COLO668 (cell line): ENCODE data around the gene NBEA.
"Not testable (repeated sequence)": the region's sequence is repeated elsewhere in the genome, so short reads cannot be mapped to it uniquely, and the experiment has no call there.

Source experiments
- DNase-seq: peaks from one replicate; lab custom pipeline; 2025; ENCODE audit not compliant: unreplicated experiment; lab: John Stamatoyannopoulos, UW

Gene NBEA

DNA sequence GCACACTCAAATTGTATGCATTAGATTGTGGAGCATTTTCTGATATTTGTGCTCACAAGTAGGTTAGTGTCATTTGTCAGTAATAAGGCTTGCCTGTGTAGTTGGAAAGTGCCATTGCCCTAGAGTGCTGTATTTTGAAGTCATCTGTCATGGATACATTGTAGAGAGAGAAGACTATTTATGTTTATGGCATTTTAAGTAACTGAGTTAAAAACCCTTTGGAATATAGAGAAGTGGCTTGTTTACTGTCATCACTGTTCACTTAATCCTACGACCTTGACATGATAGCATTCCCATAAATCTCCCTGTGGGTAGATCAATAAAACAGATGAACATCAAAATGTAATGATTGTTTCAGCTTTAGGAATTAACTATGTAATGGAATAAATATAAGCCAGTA lies 423.8 kb downstream of the NBEA start:
- DNase-seq = no peak

DNA sequence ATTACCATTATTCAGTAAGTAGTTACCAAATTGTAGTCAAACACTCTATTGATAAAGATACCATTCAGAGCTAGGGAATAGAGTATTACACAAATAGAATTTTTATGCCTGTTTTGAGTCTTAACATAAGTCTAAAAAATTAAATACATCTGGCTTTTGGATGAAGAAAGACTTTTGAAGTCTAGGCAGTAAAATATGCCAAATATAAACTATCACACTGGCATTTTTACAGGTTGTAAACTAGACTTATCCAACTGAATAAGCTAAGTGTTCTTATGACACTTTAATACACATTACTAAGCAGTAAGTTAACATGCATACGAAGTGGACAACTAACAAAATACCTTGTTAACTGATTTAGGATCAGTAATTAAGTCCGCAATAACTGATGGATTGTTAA lies 425.5 kb downstream of the NBEA start:
- DNase-seq = no peak

DNA sequence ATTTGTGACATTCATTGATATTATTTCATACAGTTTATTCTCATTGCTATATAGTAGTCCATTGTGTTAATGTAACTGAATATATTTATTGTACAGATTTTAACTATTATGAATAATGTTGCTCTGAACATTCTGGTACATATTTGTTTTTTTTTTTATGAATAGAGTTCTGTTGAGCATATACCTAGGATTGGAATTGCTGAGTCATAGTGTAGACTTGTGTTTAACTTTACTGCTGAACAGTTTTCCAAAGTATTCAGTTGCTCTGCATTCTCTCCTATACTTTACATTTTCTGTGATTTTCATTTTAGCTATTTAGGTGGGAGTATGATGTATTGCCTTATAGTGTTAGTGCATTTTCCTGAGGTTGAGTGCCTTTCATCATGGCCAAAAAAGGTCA lies 436.9 kb downstream of the NBEA start:
- no peak for DNase-seq

DNA sequence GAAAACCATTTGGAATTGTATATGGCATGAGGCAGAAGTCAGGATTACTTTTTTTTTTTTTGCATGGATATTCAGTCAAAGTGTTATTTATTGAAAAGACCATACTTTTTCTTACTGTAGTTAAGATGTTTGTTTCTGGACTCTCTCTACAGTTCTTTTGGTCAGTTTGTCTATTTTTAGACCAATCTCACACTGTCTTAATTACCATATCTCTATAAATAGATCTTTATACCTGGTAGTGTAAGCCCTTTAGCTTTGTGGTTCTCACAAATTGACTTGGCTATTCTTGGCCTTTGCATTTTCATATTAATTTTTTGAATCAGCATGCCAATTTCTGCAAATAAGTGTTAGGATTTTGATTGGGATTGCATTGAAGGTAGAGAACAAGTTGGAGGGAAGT lies 437.6 kb downstream of the NBEA start:
- no peak for DNase-seq

DNA sequence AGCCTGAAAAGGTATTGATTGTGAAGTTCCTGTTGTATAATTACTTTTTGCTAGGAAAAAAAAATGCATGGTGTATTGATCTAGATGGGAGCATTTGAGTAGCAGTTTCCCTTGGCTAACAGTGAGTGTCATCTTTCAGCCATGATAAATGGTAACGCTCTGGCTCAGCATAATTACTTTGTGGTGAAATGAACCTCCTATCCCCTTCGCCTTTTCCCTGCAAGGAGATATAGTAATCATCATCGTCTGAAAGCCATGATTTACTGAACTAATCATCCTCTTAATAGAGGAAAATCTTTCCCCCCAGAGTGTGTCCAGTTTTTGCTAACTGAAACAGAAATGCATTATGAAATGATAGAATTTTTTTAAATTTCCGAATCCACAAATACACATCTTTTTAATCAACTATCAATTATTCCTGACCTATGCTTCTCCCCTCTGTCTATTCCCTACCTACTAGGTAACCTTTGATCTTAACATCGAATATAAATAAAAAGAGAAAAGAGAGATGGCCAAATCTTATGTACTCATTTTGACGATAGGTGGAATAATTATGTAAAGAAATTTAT lies 445.7 kb downstream of the NBEA start:
- no peak for DNase-seq

DNA sequence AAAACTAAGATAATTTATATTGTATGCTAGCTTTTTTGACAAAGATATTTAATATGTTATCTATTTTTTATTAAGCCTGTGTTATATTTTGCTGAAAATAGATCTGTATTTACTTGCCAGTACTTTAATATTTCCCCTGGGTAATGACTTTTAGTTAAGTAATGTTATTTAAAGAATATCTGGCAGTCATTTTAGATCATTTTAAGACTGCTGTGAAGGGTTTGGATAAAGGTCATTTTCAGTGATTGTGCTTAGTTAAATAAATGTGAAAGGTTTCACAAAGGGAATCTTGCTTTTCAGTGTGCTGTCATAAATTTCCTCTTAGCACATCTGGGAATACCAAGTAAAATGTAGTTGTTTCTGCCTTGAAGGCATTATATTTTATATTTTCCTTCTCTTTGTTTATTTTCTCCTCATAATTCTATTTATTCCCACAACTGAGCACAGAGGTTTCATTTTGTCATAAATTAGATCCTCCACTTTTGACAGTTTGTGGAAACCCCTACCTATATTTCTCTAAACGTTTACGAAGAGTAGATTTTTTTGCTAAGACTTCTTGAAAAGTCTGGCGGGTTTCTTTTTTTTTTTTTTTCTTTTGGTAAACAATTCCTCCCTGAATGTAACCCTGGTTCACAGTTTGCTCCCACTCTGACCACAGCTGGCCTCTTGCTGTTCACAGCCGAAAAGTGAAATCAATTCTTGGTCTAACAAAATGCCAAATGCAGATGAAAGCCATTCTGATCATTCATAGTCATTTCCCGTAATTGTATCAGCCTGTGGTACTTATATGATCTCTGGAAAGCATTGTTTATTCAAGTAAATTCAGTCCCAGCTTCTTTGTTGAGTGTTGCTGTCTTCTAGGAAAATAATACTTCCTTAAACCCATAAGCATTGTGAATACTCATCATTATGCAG lies 446.6 kb downstream of the NBEA start:
- DNase-seq = no peak

DNA sequence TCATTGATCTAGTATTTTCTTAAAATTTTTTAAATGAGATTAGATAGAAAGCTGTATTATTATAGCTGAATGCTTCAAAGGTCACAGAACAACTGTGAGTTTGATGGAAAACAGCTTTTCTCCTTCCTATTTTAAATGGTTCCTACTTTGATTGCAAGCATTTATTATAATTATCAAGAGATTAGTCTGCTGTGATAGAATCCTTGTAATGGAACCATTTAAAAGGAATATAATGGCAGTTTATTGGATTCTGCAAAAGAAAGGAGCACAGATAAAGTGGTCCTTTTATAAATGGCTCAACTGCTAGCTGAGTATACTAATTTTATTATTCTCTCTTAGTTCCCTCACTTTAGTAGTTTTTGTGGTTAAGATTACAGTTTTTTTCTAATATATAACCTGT lies 447.5 kb downstream of the NBEA start:
- DNase-seq = no peak

DNA sequence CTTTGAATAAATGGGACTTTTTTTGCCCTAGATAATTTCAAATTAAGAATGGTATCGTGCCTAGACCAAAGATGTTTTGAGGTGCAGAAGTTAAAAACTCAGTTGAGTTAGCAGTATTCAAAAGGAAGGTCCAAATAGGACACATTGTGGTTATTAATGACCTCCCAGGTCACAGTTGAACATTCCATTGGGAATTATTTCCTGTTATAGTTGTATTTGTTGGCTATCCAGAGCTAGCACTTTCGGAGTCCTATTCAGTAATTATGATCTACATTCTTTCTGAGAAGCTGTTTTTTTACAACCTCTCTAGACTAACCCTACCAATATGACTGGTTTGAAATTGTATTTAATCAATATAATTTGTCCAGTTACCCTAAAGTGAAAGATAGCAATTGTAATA lies 450.7 kb downstream of the NBEA start:
- DNase-seq = no peak

DNA sequence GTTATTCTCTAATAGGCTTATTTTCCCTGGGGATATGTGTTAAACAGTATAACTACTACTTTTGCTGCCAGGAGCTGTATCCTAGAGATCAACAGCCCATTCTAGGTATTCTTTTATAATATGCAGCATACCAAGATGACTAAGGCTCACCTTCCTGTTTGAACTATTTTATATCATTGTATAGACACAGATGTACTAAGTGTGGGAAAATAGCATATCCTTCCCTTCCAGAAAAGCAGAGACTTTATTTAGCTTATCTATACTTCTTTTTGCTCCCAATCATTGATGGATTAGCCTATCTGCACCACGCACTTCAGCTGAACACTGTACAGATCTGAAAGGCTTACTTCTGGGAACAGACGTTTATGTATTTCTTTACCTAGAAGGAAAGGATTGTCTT lies 451.8 kb downstream of the NBEA start:
- no peak for DNase-seq

DNA sequence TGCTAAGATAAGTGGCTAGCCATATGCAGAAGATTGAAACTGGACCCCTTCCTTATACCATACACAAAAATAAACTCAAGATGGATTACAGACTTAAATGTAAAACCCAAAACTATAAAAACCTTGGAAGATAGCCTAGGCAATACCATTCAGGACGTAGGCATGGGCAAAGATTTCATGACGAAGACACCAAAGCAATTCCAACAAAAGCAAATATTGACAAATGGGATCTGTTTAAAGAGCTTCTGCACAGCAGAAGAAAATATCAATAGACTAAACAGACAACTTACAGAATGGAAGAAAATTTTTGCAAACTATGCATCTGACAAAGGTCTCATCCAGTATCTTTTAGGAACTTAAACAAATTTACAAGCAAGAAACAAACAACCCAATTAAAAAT lies 466.2 kb downstream of the NBEA start:
- not testable (repeated sequence) for DNase-seq

DNA sequence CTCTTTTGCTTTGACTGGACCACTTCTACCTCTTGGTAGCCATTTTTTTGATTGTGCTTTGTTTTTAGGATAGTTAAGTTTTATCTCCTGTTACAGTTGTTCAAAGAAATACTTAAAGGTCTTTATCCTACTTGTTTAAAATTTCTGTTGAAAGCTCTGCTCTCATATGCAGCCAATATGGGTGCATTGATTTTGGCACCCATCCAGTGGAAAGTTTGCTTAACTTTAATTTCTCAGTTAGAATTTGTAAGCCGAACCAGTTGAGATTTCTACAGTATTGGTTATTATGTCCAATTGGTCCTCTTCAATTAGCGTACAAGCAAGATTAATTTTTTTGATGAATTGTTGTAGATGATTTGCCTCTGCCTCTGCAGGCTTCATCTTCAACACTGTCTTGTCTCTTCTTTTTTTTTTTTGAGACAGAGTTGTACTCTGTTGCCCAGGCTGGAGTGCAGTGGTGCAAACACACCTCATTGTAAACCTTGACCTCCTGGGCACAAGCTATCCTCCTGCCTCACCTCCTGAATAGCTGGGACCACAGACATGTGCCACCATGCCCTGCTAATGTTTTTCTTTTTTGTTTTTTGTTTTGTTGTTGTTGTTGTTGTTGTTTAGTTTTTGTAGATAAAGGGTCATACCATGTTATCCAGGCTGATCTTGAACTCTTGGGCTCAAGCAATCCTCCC lies 469.1 kb downstream of the NBEA start:
- DNase-seq = no peak

DNA sequence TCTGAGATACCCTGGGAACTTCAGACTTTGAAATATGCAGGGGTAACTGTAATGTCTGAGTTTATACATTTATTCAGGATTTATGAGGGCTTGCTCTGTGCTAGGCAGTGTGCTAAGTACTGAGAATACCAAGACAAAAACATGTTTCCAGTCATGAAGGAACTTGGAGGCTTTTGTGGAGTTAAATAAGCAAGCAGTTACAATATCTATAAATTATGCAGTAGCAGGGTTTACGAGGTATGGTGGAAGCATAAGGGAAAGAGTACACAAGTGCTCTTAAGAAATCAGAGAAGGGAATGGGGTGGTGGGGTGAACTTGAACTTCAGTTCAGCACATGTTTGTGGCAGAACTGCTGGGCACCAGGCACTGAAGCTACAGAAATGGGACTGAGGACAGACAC lies 506.4 kb downstream of the NBEA start:
- no peak for DNase-seq

DNA sequence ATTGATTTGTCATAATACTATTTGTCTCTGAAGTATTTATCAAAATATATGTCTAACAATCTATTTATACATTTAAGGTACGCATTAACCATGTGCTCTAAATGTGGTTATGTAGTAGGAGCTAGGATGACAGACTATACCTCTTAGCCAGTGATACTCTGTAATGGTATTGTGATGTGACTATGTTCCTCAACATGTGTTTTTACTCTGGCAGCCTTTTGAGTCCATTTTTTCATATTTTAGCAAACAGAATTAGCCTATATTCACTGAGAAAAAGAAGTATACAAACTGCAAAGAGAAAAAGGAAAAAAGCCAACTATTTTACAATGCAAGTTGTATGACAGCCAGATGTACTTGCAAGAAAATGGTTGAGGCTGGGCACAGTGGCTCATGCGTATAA lies 507.8 kb downstream of the NBEA start:
- no peak for DNase-seq

DNA sequence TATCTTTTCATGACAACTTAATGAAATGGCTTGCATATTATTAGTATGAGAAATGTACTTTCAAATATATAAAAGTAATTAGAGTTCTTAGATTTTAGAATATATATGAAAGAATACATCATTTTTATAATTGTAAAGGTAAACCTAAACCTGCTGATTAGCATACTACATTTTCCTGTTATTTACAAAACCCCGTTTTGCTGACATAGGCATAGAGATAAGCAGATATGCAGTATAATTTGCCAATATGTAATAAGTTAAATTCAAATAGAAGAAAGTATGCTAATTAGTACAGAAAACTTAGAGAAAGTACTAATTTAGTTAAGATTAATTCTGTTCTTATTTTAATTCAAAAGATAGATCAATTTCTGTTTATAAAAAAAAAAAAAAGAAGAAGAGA lies 513.0 kb downstream of the NBEA start:
- DNase-seq = no peak

DNA sequence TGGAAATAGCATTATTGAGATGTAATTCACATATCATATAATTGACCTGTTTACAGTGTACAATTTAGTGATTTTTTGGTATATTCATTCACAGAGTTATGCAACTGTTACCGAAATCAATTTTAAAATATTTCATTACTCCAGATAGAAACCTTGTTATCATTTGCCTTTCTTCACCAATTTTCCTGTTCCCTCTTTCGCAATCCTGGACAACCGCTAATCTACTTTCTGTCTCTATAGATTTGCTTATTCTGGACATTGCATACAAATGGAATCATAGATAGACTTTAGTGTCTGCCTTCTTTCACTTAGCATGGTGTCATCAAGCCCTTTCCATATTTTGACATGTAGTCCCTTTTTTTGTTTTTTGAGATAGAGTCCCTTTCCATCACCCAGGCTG lies 515.2 kb downstream of the NBEA start:
- DNase-seq = no peak

DNA sequence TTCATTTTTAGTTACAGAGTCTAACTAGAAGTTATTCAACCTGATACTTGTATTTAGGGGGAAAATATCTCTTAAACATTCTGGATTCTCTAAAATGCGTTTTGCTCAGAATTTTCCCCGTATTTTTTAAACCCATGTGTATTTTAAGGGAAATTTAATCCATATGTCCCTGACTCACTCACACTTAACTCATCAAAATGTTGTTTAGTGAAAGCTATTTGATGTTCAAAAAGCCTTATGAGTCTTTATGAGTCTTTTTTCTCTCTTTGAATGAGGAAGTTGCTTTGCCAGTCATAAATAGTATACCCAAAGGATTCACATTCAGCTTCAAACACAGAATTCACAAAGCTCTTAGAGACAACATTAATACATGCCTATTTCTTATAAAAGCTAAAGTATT lies 518.0 kb downstream of the NBEA start:
- DNase-seq = no peak

DNA sequence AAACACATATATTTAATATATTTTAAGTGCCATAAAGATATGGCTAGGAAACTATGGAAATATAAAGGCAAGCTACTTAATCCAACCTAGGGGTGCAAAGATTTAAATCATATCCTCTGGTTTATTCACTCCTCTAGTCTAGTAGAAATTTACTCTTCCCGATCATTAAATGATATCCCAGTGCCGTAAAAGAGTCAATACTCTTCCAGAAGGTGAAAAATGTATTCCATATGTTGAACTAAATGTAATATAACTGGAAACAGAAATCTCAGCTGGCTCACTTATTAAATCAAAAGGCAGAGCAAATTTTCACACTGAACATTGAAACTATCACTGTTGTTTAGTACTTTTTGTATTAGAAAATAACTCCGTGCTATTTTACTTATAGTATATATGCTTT lies 523.3 kb downstream of the NBEA start:
- no peak for DNase-seq

DNA sequence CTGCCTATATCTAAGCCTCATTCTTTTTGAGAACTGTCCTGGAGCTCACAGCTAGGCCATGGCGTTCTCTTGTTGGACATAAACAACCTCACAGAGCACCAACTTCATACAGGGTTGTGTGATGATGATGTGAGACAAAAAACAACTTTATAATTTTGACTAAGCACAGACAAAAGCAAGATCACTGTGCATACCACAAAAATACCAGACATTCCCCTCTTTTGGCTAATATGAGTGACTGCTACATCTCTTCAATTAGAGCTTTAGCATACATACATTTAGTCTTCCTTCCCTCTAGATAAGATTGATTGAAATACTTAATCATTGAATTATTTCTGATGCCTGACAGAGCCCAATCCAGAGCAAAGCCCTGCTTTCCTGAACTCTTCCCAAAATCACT lies 526.1 kb downstream of the NBEA start:
- DNase-seq = no peak

DNA sequence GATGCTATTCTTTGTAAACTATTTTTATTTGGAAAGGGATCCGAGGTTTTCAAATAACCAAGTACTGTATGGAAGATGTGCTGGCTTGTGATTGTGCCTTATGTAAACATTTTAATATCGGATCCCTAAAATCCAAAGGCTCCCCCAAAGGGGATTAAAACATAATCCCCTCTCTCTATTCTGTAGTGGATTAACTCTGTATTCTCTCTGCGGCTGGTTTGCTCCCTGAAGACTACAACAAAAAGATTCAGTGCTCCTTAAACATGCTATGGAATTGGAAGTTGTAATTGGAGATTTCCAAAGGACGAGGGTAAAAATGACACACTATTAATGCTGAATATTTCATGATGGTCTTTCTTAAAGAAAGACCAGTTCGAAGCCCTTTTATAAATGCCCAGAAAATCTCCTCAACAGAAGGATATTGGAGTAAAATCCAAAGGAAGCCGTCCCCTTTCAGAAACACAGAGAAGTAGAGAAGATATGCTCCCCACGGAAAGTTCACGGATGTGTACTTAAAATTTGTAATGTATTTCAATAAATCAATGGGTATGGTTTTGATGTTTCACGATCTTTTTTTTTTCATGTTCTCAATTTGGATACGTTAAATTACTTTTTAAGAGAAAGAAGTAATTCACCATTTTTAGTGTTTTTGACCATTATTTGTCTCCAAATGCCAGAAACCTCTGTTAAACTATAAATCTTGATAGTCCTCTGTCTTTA lies 527.9 kb downstream of the NBEA start:
- DNase-seq = no peak

DNA sequence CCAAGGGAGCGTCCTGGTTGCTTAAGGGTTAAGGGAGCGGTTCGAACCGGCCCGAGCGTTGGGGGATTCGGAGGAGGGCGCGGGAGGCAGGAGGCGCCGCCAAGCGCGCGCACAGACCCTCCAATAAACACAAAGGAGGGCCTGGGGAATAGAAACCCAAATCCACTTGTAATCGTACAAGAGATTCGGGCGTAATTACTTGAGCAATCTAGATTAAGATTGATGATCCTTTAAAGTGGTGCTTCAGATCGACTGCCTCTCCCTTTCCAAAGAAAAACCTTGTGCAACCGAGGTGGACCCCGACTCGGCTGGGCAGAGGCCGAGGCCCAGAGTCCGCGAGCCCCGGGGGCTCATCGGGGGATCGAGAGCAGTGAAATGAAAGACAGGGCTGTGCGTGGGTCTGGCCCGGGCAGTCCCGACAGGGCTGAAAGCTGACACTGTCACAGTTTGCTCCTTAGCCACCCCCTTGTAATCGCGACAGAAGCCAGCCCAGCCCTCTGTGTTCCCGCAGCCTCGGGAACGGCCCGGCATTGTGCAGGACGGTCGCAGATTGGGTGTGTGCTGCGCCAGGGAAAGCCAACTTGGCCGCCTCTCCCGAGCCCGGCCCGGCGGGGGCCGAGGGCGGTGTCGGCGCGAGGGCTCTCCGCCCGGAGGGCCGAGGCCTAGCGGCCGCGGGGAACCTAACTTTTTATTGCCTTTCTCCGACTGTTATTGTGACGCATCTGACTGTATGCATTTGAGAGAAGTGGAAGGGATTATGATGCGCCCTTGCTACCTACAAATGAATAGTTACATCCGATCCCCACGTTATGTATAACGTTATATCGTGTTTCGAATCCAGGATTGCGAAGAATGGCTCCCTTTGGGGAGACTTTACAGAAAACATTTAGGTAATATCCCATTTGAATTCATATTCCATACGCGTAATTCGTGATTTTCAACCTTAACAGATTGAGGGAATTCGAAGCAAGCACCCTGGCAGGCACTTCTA lies 528.9 kb downstream of the NBEA start:
- no peak for DNase-seq
